Measurements from ENCODE around the gene RNF43. TPM values are rescaled to one million over a fixed set of nuclear protein-coding genes. Genes with fewer than 3 reads are reported as not detected.

The RNF43 gene
- total RNA-seq, 2 donors from 2014 or later: 8.3 to 10.5 TPM

DNA sequence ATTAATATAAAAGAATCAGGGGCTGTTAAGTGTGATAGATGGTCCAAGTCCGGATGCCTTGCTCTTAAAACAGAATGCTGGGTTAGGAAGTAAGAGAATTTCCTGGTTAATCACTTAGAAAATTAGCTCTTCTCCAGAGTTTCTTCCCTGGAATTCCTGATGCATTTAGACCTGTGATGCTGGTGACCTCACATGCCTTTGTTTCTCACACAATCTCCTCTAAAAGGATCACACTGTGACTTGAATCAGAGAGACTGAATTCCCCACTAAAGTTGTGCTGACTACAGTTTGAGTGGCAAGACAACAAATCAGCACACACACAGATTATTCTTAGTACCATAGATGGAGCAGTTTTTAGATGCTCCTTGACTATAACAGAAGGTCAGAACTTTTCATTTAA, 4.4 kb upstream of the RNF43 start:
- H3K27me3 ChIP-seq: no peaks in the 10 kb centered on the region
- H3K27ac ChIP-seq: no peak overlapping the region
- no peak for TF ChIP-seq POLR2A (IDR thresholded peaks at IDR 0.05)
- no peaks in the 10 kb centered on the region for H3K36me3 ChIP-seq (replicated peaks in 1 of 2; ENCODE audit: insufficient read depth in 1 of 2, low read depth in 2 of 2)
- intact Hi-C loops (cut with DNase I): loop anchor here (5.0 kb wide), 1 partner anchor 59 kb away; no protein-coding TSS in a partner anchor
- no peaks in the 10 kb centered on the region for H3K9me3 ChIP-seq
- DNase-seq (no peak), ATAC-seq (no peak)
- WGBS, 2 donors: 38 to 48% methylated on average over 1 of the region's 1 CpG
- peaks cover 7% of the 10 kb centered on the region for H3K4me1 ChIP-seq
- no peak overlapping the region for H3K4me3 ChIP-seq

DNA sequence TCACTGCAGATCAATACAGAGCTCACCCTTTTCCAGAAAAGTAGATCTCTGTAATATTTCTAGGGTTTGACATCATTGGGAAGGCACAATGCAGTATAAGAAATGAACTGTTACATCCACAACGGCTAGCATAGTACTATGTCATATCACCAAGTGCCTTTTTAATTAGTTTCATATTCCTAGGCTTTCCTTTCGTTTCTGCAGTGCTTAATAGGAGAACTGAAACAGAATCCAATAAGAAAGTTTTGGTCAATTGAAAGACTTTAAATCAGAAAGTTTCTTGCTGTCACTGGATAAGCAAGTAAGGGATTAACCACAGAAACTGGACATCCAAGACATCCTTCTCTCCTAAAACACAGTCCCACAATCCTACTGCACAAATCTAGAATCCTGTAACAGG, 3.5 kb upstream of the RNF43 start:
- DNase-seq (no peak), ATAC-seq (no peak)
- Histone ChIP-seq H3K27me3 (no peaks in the 10 kb centered on the region), H3K27ac (no peak overlapping the region), H3K36me3 (replicated peaks in 1 of 2; ENCODE audit: insufficient read depth in 1 of 2, low read depth in 2 of 2) (no peaks in the 10 kb centered on the region), H3K4me1 (peaks cover 7% of the 10 kb centered on the region), H3K9me3 (no peaks in the 10 kb centered on the region), H3K4me3 (no peak overlapping the region)
- 48 to 55% methylated on average over 2 of the region's 2 CpGs for WGBS, 2 donors
- TF ChIP-seq, protein P1, sequence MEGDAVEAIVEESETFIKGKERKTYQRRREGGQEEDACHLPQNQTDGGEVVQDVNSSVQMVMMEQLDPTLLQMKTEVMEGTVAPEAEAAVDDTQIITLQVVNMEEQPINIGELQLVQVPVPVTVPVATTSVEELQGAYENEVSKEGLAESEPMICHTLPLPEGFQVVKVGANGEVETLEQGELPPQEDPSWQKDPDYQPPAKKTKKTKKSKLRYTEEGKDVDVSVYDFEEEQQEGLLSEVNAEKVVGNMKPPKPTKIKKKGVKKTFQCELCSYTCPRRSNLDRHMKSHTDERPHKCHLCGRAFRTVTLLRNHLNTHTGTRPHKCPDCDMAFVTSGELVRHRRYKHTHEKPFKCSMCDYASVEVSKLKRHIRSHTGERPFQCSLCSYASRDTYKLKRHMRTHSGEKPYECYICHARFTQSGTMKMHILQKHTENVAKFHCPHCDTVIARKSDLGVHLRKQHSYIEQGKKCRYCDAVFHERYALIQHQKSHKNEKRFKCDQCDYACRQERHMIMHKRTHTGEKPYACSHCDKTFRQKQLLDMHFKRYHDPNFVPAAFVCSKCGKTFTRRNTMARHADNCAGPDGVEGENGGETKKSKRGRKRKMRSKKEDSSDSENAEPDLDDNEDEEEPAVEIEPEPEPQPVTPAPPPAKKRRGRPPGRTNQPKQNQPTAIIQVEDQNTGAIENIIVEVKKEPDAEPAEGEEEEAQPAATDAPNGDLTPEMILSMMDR (IDR thresholded peaks at IDR 0.05): no peak
- TF ChIP-seq POLR2A (IDR thresholded peaks at IDR 0.05): no peak
- intact Hi-C loops (cut with DNase I): loop anchor here (5.0 kb wide), 1 partner anchor 59 kb away; no protein-coding TSS in a partner anchor

DNA sequence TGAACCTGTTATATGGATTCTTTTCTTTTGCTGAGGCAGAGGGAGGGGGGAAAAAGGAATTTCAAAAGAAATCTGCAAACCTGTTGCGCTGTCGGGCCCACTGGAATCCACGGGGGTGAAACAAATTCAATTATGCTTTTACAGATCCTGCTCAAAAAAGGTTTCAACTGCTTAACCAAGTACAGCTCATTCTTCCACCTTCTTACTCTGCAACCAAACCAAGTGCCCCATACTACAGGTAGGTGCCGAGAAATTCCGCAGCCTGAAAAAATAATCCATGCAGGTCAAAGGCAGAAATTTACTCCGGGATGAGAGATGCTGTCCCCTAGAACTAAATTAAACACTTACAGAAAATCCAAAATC, 416 bp downstream of the RNF43 start:
- Histone ChIP-seq H3K36me3 (replicated peaks in 1 of 2; ENCODE audit: insufficient read depth in 1 of 2, low read depth in 2 of 2) (no peaks in the 10 kb centered on the region), H3K9me3 (no peaks in the 10 kb centered on the region), H3K27ac (peak overlapping the region; percentile 73 to 95 (median 92)), H3K4me1 (peaks cover 30% of the 10 kb centered on the region), H3K27me3 (no peaks in the 10 kb centered on the region), H3K4me3 (peak overlapping the region; percentile 23 to 42)
- DNase-seq: no peak
- TF ChIP-seq POLR2A (IDR thresholded peaks at IDR 0.05): no peak
- TF ChIP-seq, protein P1 (IDR thresholded peaks at IDR 0.05): no peak
- intact Hi-C loops (cut with DNase I): no loop called here
- no peak for ATAC-seq
- WGBS, 2 donors: 13 to 17% methylated on average over 6 of the region's 6 CpGs

DNA sequence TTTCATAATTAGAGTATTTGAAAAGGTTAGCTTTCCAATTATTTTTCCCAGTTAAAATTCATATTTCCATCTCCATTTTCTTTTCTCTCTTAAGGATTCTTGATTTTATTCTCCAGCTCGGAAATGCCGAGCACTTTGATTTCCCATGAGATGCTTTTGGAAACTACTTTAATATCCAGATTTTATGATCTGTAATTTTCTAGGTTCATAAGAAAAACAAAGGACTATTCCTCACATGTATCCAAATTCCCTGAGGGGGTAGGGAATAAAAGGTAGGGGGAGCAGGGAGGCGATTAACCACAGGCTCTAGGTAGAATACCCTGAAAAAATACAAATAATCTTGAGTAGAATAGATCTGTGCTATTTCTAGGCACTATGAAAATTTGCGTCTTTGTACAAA, 938 bp downstream of the RNF43 start:
- Histone ChIP-seq H3K4me1 (peaks cover 35% of the 10 kb centered on the region), H3K9me3 (no peaks in the 10 kb centered on the region), H3K36me3 (replicated peaks in 1 of 2; ENCODE audit: insufficient read depth in 1 of 2, low read depth in 2 of 2) (no peaks in the 10 kb centered on the region), H3K27ac (peak overlapping the region; percentile 73 to 95 (median 92)), H3K27me3 (no peaks in the 10 kb centered on the region), H3K4me3 (peak overlapping the region; percentile 23 to 42)
- DNase-seq (no peak), ATAC-seq (no peak)
- TF ChIP-seq POLR2A (IDR thresholded peaks at IDR 0.05): no peak
- TF ChIP-seq, protein P1 (IDR thresholded peaks at IDR 0.05): no peak
- intact Hi-C loops (cut with DNase I): no loop called here
- WGBS, 2 donors: 11 to 12% methylated on average over 4 of the region's 4 CpGs

DNA sequence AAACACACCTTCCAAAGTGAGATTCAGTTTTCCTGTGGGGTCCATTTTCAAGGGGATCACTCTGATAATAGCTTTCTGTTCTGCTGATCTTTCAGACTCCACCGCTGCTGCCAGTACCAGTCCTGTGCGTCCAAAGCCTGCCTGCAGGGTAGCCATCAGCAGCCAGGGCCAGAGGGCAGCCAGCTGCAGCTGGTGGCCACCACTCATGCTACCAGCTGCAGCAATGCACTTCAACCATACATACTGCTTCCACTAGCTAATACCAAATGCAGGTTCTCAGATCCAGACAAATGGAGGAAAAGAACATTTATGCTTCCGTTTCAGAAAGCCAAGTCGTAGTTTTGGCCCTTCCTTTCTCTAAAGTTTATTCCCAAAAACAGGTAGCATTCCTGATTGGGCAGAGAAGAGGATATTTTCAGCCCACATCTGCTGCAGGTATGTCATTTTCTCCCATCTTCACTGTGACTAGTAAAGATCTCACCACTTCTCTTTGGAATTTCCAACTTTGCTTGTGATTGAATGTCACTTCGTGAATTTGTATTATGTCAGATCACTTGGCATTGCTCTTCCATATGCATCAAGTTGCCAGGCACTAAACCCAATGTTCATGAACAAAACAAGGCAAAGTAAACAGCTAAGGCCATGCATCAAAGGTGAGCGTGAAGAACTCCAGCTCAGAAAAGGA, 1.8 kb downstream of the RNF43 start:
- DNase-seq (peak; percentile 63 to 84 (median 76)), ATAC-seq (peak; percentile 36)
- Histone ChIP-seq H3K9me3 (no peaks in the 10 kb centered on the region), H3K27ac (peak overlapping the region; percentile 37 to 95 (median 92)), H3K4me1 (peaks cover 44% of the 10 kb centered on the region), H3K27me3 (no peaks in the 10 kb centered on the region), H3K4me3 (peak overlapping the region; percentile 1 to 42), H3K36me3 (replicated peaks in 1 of 2; ENCODE audit: insufficient read depth in 1 of 2, low read depth in 2 of 2) (no peaks in the 10 kb centered on the region)
- TF ChIP-seq, protein P1 (IDR thresholded peaks at IDR 0.05): peak in 4 of 7 experiments; percentile 35 to 44 (median 42)
- peak; percentile 43 to 75 (median 72) for TF ChIP-seq POLR2A (IDR thresholded peaks at IDR 0.05)
- intact Hi-C loops (cut with DNase I): no loop called here
- WGBS, 2 donors: 21 to 25% methylated on average over 6 of the region's 6 CpGs

All from body of pancreas (tissue), 4 donors.